AG09319 (cell line): ENCODE results near the gene LRRC8B.

ENCODE experiments used
- DNase-seq: peaks from one replicate; pipeline ENCODE4 v3.0.0-alpha.2; 2010; ENCODE audit warnings: low read depth; ENCODE audit errors: extremely low read depth
- CTCF ChIP-seq: IDR thresholded peaks from 2 replicates; pipeline ENCODE4 v1.5.1; 2011; ENCODE audit warnings: low read depth, mild to moderate bottlenecking, inconsistent platforms, low read length, moderate library complexity

Gene LRRC8B

GRCh38 chr1:89605692-89606091, 81.1 kb downstream of the LRRC8B start:
- no peak for DNase-seq

DNA sequence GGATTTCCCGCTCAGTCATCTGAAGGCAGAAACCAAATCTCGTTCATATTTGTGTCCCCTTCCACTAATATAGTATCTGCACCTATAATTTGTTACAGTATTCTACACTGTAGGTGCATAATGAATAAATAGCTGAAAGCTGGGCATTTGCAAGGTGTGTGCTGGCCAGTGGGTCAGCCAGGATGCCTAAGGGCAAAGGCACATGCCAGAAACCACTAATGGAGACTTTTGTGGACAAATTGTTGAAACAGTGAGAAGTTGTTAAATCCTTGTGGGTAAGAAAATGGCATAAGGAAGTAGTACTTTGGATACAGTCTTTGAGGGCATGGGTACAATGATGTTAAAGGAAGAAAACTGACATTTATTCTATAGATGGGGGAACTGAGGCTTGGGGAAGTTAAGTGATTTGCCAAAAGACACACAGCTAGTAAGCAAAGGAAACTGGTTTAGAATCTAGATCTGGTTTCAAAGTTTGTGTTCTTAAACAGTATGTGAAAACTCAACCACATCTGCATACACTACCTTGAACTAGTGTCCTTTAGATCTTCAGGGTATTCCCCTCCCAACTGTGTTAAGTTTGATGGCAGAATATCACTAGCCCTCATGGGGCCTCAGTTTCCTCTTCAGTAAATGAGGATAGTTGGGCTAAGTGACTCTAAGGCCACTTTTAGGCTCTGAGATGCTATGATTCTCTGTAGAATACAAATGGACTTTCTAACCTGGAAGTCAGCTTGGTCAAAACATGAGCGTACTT, 81.8 kb downstream of the LRRC8B start:
- no peak for DNase-seq
- no peak for TF ChIP-seq CTCF

More at GRCh38 chr1:89605692-89606091, 81.1 kb downstream of the LRRC8B start:
- no peak for TF ChIP-seq CTCF

GRCh38 chr1:89607156-89607555, 82.5 kb downstream of the LRRC8B start:
- no peak for TF ChIP-seq CTCF
- no peak for DNase-seq

DNA sequence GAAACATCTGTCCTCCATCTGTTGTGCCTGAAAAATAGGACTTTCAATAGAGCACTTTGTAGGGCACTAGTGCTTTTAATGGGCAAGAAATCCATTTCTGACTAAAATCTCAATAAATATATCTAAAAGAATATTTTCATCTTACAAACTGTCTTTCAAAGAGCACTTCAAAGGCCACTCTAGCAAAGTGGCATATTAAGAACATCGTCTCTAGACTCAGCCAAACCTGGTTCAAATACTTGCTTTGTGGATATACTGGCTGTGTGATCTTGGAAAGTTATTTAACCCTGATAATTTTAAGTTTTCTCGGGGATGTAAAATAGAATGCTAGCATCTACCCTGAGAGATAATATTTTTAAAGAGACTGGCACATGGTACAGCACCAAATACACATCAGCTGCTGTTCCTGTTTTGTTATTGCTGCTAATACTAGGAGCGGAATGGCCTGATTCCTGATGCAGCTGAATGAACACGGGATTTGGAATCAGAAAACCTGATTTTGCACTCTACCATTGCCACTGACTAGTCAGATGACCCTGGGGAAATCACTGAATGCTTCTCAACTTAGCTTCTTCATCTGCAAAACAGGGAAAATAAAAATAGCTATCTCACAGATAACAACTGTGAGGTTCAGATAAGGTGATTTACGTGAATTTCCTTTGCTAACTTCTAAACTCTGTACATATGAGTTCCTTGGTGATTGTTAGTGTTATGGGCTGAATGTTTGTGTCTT, 83.1 kb downstream of the LRRC8B start:
- no peak for DNase-seq
- no peak for TF ChIP-seq CTCF

GRCh38 chr1:89608319-89608983, 83.8 kb downstream of the LRRC8B start:
- no peak for TF ChIP-seq CTCF
- DNase-seq: no peak

DNA sequence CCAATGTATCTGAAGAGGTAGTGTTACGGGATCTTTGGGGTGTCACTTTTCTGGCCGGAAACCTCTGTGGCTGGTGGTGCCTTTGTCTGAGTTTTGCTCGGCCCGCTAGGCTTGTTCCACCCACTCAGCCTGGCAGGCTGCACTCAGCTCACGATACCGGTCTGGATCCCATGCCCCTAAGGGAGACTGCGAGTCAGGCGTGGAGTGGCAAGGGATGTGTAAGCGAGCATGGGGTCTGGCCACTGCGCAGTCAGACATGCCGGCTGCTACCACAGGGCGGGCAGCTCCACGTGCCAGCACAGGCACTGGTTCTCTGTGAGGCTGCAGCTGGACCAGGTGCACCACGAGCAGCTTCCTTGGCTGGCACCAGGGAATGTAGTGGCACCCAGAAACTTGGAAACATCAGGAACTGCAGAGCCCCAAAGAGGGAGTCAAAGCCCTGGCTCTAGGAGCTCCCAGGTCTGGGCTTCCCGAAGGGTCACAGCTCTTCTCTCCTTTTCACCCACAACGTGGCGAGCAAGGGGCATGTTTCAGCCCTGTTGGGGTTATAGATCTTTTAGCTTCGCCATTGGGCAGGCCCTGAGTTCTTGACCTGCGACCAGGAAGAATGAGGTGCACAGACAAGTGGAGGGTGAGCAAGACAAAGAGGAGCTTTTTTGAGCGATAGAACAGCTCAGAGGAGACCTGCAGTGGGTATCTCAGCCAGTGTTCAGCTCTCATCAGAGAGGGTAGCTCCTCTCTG, 84.5 kb downstream of the LRRC8B start:
- no peak for TF ChIP-seq CTCF
- no peak for DNase-seq
